ENCODE results near the gene OTOGL. TPM values are rescaled to one million over a fixed set of nuclear protein-coding genes. Genes with fewer than 3 reads are reported as not detected.

The OTOGL gene
- total RNA-seq, 2 experiments from 2014 or later: not detected

GRCh38 chr12:80156306-80156705, 57.0 kb downstream of the OTOGL start:
- ChIA-PET CTCF (ENCODE audit: unreplicated experiment) (no interaction called here), POLR2A (no interaction called here)
- H3K36me3 ChIP-seq (ENCODE audit: insufficient read depth, low read length): no peaks in the 10 kb centered on the region
- H3K4me1 ChIP-seq (ENCODE audit: insufficient read depth, low read length, poor library complexity, severe bottlenecking): no peaks in the 10 kb centered on the region
- no peak overlapping the region for H3K4me2 ChIP-seq (ENCODE audit: low read length)
- H3K79me2 ChIP-seq (ENCODE audit: insufficient read depth, low read depth, low read length): no peaks in the 10 kb centered on the region
- H3K4me3 ChIP-seq (ENCODE audit: low read depth, low read length, poor library complexity, severe bottlenecking): no peak overlapping the region
- no peak overlapping the region for H2AFZ ChIP-seq (ENCODE audit: low read length)
- H4K20me1 ChIP-seq (ENCODE audit: insufficient read depth, low read length): no peaks in the 10 kb centered on the region
- BruUV-seq (replicated peaks): no TSS peak
- H3K27ac ChIP-seq (ENCODE audit: low read depth, low read length, poor library complexity, severe bottlenecking): no peak overlapping the region
- intact Hi-C loops (cut with micrococcal nuclease; ENCODE audit: unreplicated experiment): no loop called here
- no peaks in the 10 kb centered on the region for H3K9me2 ChIP-seq (ENCODE audit: insufficient read depth, low read length)
- DNase-seq (ENCODE audit: low spot score): no peak
- H3K9me3 ChIP-seq (ENCODE audit: low read length): no peaks in the 10 kb centered on the region
- no peak for TF ChIP-seq EZH2phosphoT487 (IDR thresholded peaks at IDR 0.05; ENCODE audit: borderline replicate concordance, low read depth, low read length)
- no peak for TF ChIP-seq CTCF (conservative IDR thresholded peaks at IDR 0.05; ENCODE audit: low read length)

- H3K4me1 ChIP-seq (ENCODE audit: insufficient read depth, low read length, poor library complexity, severe bottlenecking): no peaks in the 10 kb centered on the region
- no peak overlapping the region for H2AFZ ChIP-seq (ENCODE audit: low read length)
- H4K20me1 ChIP-seq (ENCODE audit: insufficient read depth, low read length): no peaks in the 10 kb centered on the region
- no peak overlapping the region for H3K4me2 ChIP-seq (ENCODE audit: low read length)
- intact Hi-C loops (cut with micrococcal nuclease; ENCODE audit: unreplicated experiment): no loop called here
- TF ChIP-seq EZH2phosphoT487 (IDR thresholded peaks at IDR 0.05; ENCODE audit: borderline replicate concordance, low read depth, low read length): no peak
- no peak for TF ChIP-seq CTCF (conservative IDR thresholded peaks at IDR 0.05; ENCODE audit: low read length)
- POLR2A ChIA-PET: no interaction called here
- H3K27ac ChIP-seq (ENCODE audit: low read depth, low read length, poor library complexity, severe bottlenecking): no peak overlapping the region
- BruUV-seq (replicated peaks): no TSS peak
- no peaks in the 10 kb centered on the region for H3K9me3 ChIP-seq (ENCODE audit: low read length)
- H3K4me3 ChIP-seq (ENCODE audit: low read depth, low read length, poor library complexity, severe bottlenecking): no peak overlapping the region
- H3K36me3 ChIP-seq (ENCODE audit: insufficient read depth, low read length): no peaks in the 10 kb centered on the region
- H3K9me2 ChIP-seq (ENCODE audit: insufficient read depth, low read length): no peaks in the 10 kb centered on the region
- no peak for DNase-seq (ENCODE audit: low spot score)
- no peaks in the 10 kb centered on the region for H3K79me2 ChIP-seq (ENCODE audit: insufficient read depth, low read depth, low read length)
- CTCF ChIA-PET (ENCODE audit: unreplicated experiment): no interaction called here
These were observed 58.3 kb downstream of the OTOGL start for GRCh38 chr12:80157645-80158044.

GRCh38 chr12:80161612-80162011, 62.3 kb downstream of the OTOGL start:
- POLR2A ChIA-PET: no interaction called here

More at GRCh38 chr12:80161612-80162011, 62.3 kb downstream of the OTOGL start:
- H3K27ac ChIP-seq (ENCODE audit: low read depth, low read length, poor library complexity, severe bottlenecking): no peak overlapping the region
- H3K4me1 ChIP-seq (ENCODE audit: insufficient read depth, low read length, poor library complexity, severe bottlenecking): no peaks in the 10 kb centered on the region
- TF ChIP-seq CTCF (conservative IDR thresholded peaks at IDR 0.05; ENCODE audit: low read length) (no peak), EZH2phosphoT487 (IDR thresholded peaks at IDR 0.05; ENCODE audit: borderline replicate concordance, low read depth, low read length) (no peak)
- no TSS peak for BruUV-seq (replicated peaks)
- no peaks in the 10 kb centered on the region for H3K36me3 ChIP-seq (ENCODE audit: insufficient read depth, low read length)
- DNase-seq (ENCODE audit: low spot score): no peak
- no peaks in the 10 kb centered on the region for H4K20me1 ChIP-seq (ENCODE audit: insufficient read depth, low read length)
- H2AFZ ChIP-seq (ENCODE audit: low read length): no peak overlapping the region
- H3K4me2 ChIP-seq (ENCODE audit: low read length): no peak overlapping the region
- CTCF ChIA-PET (ENCODE audit: unreplicated experiment): no interaction called here
- intact Hi-C loops (cut with micrococcal nuclease; ENCODE audit: unreplicated experiment): no loop called here
- H3K9me2 ChIP-seq (ENCODE audit: insufficient read depth, low read length): no peaks in the 10 kb centered on the region
- no peak overlapping the region for H3K4me3 ChIP-seq (ENCODE audit: low read depth, low read length, poor library complexity, severe bottlenecking)
- H3K79me2 ChIP-seq (ENCODE audit: insufficient read depth, low read depth, low read length): no peaks in the 10 kb centered on the region
- no peaks in the 10 kb centered on the region for H3K9me3 ChIP-seq (ENCODE audit: low read length)
